Stimulated activated CD8-positive, alpha-beta memory T cell treated with anti-CD3 and anti-CD28 coated beads, Interleukin-15, amount 100 ng/mL, for 24 hours (primary cell): ENCODE results near the gene SLC35F1.
"Not testable (repeated sequence)": the region's sequence is repeated elsewhere in the genome, so short reads cannot be mapped to it uniquely, and the experiment has no call there.

ENCODE experiments used
- DNase-seq: peaks from one replicate; pipeline ENCODE4 v3.0.0-alpha.2; 2020; ENCODE audit warnings: low read depth

SLC35F1 gene

GRCh38 chr6:117906958-117907600 lies at the start of gene SLC35F1:
Gene SLC35F1, plus strand, starts transcription at chr6:117907264.
- no peak for DNase-seq

- not testable (repeated sequence) for DNase-seq
These were observed 48.5 kb upstream of the SLC35F1 start for GRCh38 chr6:117858601-117859000.

- DNase-seq = no peak
These were observed 45.5 kb upstream of the SLC35F1 start for GRCh38 chr6:117861545-117861944.

- DNase-seq = no peak
These were observed 40.5 kb upstream of the SLC35F1 start for GRCh38 chr6:117866561-117866960.

GRCh38 chr6:117870486-117871242 lies 36.4 kb upstream of the SLC35F1 start:
- no peak for DNase-seq

- DNase-seq = no peak
These were observed 26.2 kb upstream of the SLC35F1 start for GRCh38 chr6:117880824-117881223.

GRCh38 chr6:117890172-117890571 lies 16.9 kb upstream of the SLC35F1 start:
- DNase-seq = no peak

- DNase-seq = no peak
These were observed 532 bp upstream of the SLC35F1 start for GRCh38 chr6:117906507-117906957.

- DNase-seq = no peak
These were observed 659 bp downstream of the SLC35F1 start for GRCh38 chr6:117907601-117908245.

- DNase-seq = no peak
These were observed 1.4 kb downstream of the SLC35F1 start for GRCh38 chr6:117908246-117909068.

- no peak for DNase-seq
These were observed 2.6 kb downstream of the SLC35F1 start for GRCh38 chr6:117909638-117910037.

GRCh38 chr6:117910549-117910948 lies 3.5 kb downstream of the SLC35F1 start:
- no peak for DNase-seq

- no peak for DNase-seq
These were observed 4.1 kb downstream of the SLC35F1 start for GRCh38 chr6:117911150-117911549.

GRCh38 chr6:117911660-117912059 lies 4.6 kb downstream of the SLC35F1 start:
- no peak for DNase-seq

GRCh38 chr6:117915846-117916245 lies 8.8 kb downstream of the SLC35F1 start:
- DNase-seq = no peak

GRCh38 chr6:117916483-117916882 lies 9.4 kb downstream of the SLC35F1 start:
- no peak for DNase-seq

- no peak for DNase-seq
These were observed 10.1 kb downstream of the SLC35F1 start for GRCh38 chr6:117917176-117917575.

- no peak for DNase-seq
These were observed 11.4 kb downstream of the SLC35F1 start for GRCh38 chr6:117918454-117918853.

GRCh38 chr6:117919275-117919674 lies 12.2 kb downstream of the SLC35F1 start:
- no peak for DNase-seq

GRCh38 chr6:117919775-117920729 lies 13.0 kb downstream of the SLC35F1 start:
- no peak for DNase-seq

- DNase-seq = no peak
These were observed 17.6 kb downstream of the SLC35F1 start for GRCh38 chr6:117924690-117925089.
